ENCODE measurements around the gene TRMT6.

- no peak for TF ChIP-seq POLR2AphosphoS5 (IDR thresholded peaks at IDR 0.05; ENCODE audit: low read length)
- TF ChIP-seq CTCF (IDR thresholded peaks at IDR 0.05 in 2 of 3, conservative IDR thresholded peaks at IDR 0.05 in 1 of 3; ENCODE audit: control insufficient read depth in 2 of 3, extremely low read depth in 1 of 3, insufficient read depth in 1 of 3, low read depth in 3 of 3, low read length in 3 of 3) = no peak
- no peak for TF ChIP-seq JUND (IDR thresholded peaks at IDR 0.05; ENCODE audit: low read depth, low read length)
These were observed 17.1 kb upstream of the TRMT6 start for GRCh38 chr20:5967469-5967868.

All from GM12878 (cell line).